ENCODE measurements around the gene NEUROG2.
A peak's percentile ranks its signal among the peaks of the same experiment; 100 is the strongest.
"Not testable (repeated sequence)": the region's sequence is repeated elsewhere in the genome, so short reads cannot be mapped to it uniquely, and the experiment has no call there.

The NEUROG2 gene

GRCh38 chr4:112532267-112532666 is 16.3 kb upstream of the NEUROG2 start:
- Mint-ChIP-seq H3K27me3 (peaks cover 30% of the 10 kb centered on the region), H3K4me1 (ENCODE audit: low read depth) (no peaks in the 10 kb centered on the region), H3K9me3 (no peaks in the 10 kb centered on the region), H3K4me3 (no peak overlapping the region), H3K36me3 (ENCODE audit: low read depth) (no peaks in the 10 kb centered on the region), H3K27ac (no peak overlapping the region)
- intact Hi-C loops (cut with micrococcal nuclease) = no loop called here

DNA sequence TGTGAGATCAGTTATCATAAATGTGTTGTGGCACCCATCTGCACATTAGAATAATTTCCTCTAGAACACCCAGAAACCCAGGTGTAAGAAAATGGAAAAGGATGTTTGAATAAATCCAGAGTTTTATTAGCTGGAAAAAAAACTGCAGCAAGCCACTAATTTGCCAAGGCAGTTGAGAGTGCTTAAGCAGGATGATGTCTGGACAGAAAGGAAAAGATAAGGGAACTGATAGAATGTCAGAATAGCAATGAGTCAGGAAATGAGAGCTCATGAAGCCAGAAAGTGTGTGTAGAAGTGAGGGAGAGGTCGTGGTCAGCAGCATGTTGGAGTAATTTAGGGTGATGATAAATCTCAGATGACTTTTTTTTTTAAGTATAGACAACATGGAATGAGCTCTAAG is 15.2 kb upstream of the NEUROG2 start:
- no peaks in the 10 kb centered on the region for H3K4me1 Mint-ChIP-seq (ENCODE audit: low read depth)
- no peak overlapping the region for H3K4me3 Mint-ChIP-seq
- no peaks in the 10 kb centered on the region for H3K9me3 Mint-ChIP-seq
- H3K27me3 Mint-ChIP-seq = peaks cover 38% of the 10 kb centered on the region
- intact Hi-C loops (cut with micrococcal nuclease) = no loop called here
- no peaks in the 10 kb centered on the region for H3K36me3 Mint-ChIP-seq (ENCODE audit: low read depth)
- H3K27ac Mint-ChIP-seq = no peak overlapping the region

DNA sequence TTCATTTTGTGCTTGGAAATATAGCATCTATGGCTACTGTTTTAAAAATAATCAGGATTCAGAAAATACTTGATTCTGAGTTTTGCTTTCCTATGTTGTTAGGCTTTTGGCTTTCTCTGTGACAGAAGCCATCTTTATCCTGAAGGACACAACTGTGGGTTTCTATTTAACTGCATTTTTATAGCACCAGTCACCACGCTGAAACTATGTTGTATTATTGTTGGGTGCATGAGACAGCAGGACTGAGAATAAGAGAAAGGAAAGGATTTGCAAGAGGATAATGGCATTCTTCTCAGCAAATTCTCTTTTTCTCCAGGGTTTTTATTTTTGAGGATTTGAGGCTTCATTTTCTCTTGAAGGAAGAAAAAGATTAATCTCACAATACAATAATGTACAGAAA is 10.1 kb upstream of the NEUROG2 start:
- no peaks in the 10 kb centered on the region for H3K9me3 Mint-ChIP-seq
- intact Hi-C loops (cut with micrococcal nuclease) = loop anchor here (10.0 kb wide), 1 partner anchor 421 kb away; no protein-coding TSS in a partner anchor
- H3K27ac Mint-ChIP-seq = no peak overlapping the region
- peaks cover 75% of the 10 kb centered on the region for H3K27me3 Mint-ChIP-seq
- H3K4me1 Mint-ChIP-seq (ENCODE audit: low read depth) = peaks cover 24% of the 10 kb centered on the region
- H3K36me3 Mint-ChIP-seq (ENCODE audit: low read depth) = no peaks in the 10 kb centered on the region
- no peak overlapping the region for H3K4me3 Mint-ChIP-seq

DNA sequence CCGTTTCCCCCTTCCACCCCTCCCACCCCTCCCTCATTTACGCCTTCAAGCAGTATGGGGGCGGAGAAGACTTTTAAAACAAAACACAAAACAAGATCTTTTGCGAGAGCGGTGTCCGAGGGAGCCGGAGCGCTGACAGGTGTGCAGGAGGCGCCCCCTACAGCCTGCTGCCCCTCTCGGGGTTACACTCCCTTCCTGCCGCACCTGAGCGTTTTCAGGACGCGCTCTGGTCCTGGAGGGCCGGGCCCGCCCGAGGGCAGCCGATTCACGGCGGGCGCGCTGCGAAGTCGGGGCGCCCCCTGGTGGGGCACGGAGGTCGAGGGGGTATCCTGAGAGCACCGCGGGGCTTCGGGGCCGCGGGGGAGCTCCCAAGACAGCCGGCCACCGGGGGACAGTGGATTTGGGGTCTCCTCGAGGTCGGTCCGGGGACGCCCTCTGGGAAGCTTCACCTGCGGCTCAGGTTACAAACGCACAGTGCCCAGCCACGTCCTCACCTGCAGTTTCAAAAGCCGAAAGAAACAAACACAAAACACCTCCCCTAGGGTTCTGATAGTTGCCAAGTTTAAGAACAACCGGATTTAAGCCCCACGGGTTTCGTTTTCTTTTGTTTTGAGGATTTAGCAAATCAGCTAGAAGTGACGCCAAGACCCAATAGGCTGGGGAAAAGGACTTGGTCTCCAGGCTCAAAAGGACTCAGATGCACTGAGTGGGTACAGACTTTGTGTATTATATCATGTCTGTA is 8.0 kb upstream of the NEUROG2 start:
- Mint-ChIP-seq H3K4me1 (ENCODE audit: low read depth) (peaks cover 37% of the 10 kb centered on the region), H3K27me3 (peaks cover 81% of the 10 kb centered on the region), H3K27ac (peak overlapping the region; percentile 12)

DNA sequence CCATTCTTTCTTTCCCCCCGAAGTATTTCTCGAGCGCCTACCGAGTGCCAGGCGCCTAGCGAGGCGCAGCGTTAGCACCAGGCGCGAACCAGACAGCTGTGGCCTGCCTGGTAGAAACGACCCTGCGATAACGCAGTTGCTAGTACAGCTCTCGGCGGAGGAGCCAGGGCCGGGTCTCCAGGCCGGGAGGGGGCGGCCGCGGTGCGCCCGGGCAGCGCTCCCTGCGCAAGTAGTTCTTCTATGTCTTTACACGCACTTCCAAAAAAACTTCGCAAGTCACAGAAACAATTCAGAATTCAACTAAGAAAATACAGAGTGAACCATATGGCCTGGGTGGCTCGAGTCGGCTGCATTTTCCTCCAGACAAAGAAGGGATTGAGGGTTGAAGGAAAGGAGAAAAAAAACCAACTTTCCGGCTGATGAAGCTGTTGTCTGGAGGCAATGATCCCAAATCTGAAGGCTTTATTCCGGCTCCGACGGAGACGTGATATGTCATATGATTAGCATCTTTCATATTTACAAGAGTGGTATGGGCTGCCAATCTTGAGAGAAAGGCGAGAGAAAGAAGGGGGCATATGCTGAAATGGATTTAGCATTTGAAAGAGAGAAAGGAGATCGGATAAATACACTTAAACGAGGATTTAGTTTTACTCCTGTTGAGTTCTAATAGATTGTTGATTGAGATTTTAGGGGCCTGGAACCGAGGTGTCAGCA is 7.2 kb upstream of the NEUROG2 start:
- no peaks in the 10 kb centered on the region for H3K9me3 Mint-ChIP-seq
- peaks cover 38% of the 10 kb centered on the region for H3K4me1 Mint-ChIP-seq (ENCODE audit: low read depth)
- H3K36me3 Mint-ChIP-seq (ENCODE audit: low read depth) = no peaks in the 10 kb centered on the region
- H3K27ac Mint-ChIP-seq = peak overlapping the region; percentile 12
- H3K4me3 Mint-ChIP-seq = peak overlapping the region; percentile 80
- intact Hi-C loops (cut with micrococcal nuclease) = loop anchor here (10.0 kb wide), 1 partner anchor 418 kb away; no protein-coding TSS in a partner anchor
- peaks cover 88% of the 10 kb centered on the region for H3K27me3 Mint-ChIP-seq

More for the DNA sequence above, 8.0 kb upstream of the NEUROG2 start:
- H3K36me3 Mint-ChIP-seq (ENCODE audit: low read depth) = no peaks in the 10 kb centered on the region
- no peaks in the 10 kb centered on the region for H3K9me3 Mint-ChIP-seq
- intact Hi-C loops (cut with micrococcal nuclease) = loop anchor here (1.0 to 10.0 kb wide), 2 partner anchors 196 to 419 kb away; no protein-coding TSS in a partner anchor
- H3K4me3 Mint-ChIP-seq = peak overlapping the region; percentile 80

DNA sequence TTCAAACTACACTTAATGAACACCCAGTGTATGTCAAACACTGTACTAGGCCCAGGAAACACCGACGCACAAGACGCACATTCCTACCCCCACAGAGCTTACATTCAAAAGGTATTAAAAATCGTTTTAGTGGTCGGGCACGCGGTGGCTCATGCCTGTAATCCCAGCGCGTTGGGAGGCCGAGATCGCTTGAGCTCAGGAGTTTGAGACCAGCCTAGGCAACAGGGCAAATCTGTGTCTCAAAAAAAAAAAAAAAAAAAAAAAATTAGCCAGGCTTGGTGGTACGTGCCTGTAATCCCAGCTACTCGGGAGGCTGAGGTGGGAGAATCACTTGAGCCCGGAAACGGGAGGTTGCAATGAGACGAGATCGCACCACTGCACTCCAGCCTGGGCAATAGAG is 6.5 kb upstream of the NEUROG2 start:
- H3K27ac Mint-ChIP-seq; H3K36me3 Mint-ChIP-seq (ENCODE audit: low read depth); H3K9me3 Mint-ChIP-seq: not testable (repeated sequence)
- intact Hi-C loops (cut with micrococcal nuclease) = loop anchor here (10.0 kb wide), 1 partner anchor 418 kb away; no protein-coding TSS in a partner anchor
- peak overlapping the region; percentile 80 for H3K4me3 Mint-ChIP-seq
- peaks cover 91% of the 10 kb centered on the region for H3K27me3 Mint-ChIP-seq
- H3K4me1 Mint-ChIP-seq (ENCODE audit: low read depth) = peaks cover 45% of the 10 kb centered on the region

- Mint-ChIP-seq H3K27ac (no peak overlapping the region), H3K9me3 (no peaks in the 10 kb centered on the region), H3K4me1 (ENCODE audit: low read depth) (peaks cover 56% of the 10 kb centered on the region), H3K4me3 (no peak overlapping the region), H3K36me3 (ENCODE audit: low read depth) (no peaks in the 10 kb centered on the region), H3K27me3 (peaks cover 93% of the 10 kb centered on the region)
- intact Hi-C loops (cut with micrococcal nuclease) = loop anchor here (10.0 kb wide), 1 partner anchor 417 kb away; no protein-coding TSS in a partner anchor
These were observed 5.4 kb upstream of the NEUROG2 start for GRCh38 chr4:112521123-112522023.

DNA sequence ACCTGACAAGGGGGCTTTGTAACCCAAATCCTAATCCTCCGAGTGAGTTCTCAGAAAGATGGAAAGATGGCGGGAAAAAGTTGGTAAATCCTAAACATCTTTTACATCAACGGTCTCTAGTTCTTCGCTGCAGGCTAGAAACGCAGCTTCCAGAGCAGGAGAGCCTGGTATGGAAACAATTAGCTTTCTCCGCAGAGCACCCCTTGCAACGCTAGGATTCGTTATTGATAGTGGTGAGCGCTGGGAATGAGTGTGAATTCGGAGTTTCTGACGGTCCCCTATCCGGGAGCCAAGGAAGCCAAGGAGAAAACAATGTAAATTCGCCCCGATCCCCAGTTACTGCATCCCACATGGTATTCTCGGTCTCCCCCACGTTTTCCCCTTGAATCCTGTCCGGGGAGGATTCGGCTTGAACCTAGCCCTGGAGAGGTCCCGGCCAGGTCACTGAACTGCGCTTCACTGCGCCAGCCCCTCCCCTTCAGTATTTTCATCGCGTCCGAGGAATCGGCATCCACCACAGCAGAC is 4.7 kb upstream of the NEUROG2 start:
- H3K36me3 Mint-ChIP-seq (ENCODE audit: low read depth) = no peaks in the 10 kb centered on the region
- peaks cover 63% of the 10 kb centered on the region for H3K4me1 Mint-ChIP-seq (ENCODE audit: low read depth)
- intact Hi-C loops (cut with micrococcal nuclease) = loop anchor here (10.0 kb wide), 1 partner anchor 416 kb away; no protein-coding TSS in a partner anchor
- no peak overlapping the region for H3K27ac Mint-ChIP-seq
- H3K27me3 Mint-ChIP-seq = peaks cover 94% of the 10 kb centered on the region
- no peaks in the 10 kb centered on the region for H3K9me3 Mint-ChIP-seq
- no peak overlapping the region for H3K4me3 Mint-ChIP-seq

DNA sequence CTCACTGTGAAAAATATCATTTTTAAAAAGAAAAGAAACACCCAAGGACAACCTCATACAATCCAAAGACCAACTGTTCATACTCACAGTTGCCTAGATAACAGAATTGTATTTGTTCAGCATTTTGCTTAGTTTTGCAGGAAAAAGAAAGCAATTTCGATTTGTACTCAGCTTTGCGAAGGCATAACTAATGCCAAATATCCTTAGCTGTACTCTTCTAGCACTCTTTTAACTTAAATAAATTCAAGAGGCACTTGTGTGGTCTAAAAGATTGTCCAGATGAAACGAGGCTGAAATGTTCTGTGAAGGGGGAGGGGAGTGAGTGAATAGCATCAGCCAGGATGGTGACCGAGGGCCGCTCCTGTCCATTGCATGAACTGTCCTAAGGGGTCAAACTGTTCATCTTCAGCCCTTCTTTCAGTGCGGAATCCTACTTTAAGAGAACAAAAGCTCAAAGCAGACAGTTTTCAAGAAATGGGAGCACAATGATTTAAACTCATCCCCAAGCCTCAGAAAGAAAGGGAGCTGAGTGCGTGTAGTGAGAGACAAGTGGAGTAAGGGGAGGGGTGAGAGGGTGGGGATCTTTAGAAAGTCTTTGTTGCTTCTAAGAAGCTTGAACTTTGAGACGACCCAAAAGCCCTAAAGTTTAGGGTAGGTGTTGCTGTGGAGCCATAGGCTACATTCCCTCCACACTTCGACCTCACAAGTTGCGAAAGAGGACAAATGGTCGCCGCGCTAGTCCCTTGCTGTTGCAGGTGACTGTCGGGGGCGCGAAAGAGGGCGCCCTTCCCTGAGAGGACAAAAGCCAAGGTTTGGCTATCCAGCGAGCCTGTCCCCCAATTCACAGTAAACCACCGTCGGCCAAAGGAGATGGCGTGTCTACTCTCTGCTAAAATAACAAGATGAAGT is 4.0 kb upstream of the NEUROG2 start:
- intact Hi-C loops (cut with micrococcal nuclease) = loop anchor here (10.0 kb wide), 1 partner anchor 415 kb away; no protein-coding TSS in a partner anchor
- Mint-ChIP-seq H3K27me3 (peaks cover 96% of the 10 kb centered on the region), H3K36me3 (ENCODE audit: low read depth) (peaks cover 6% of the 10 kb centered on the region), H3K27ac (no peak overlapping the region), H3K9me3 (no peaks in the 10 kb centered on the region), H3K4me3 (no peak overlapping the region), H3K4me1 (ENCODE audit: low read depth) (peaks cover 69% of the 10 kb centered on the region)

- Mint-ChIP-seq H3K27me3 (peaks cover 99% of the 10 kb centered on the region), H3K4me1 (ENCODE audit: low read depth) (peaks cover 79% of the 10 kb centered on the region), H3K4me3 (no peak overlapping the region), H3K9me3 (no peaks in the 10 kb centered on the region), H3K36me3 (ENCODE audit: low read depth) (peaks cover 6% of the 10 kb centered on the region), H3K27ac (no peak overlapping the region)
- intact Hi-C loops (cut with micrococcal nuclease) = no loop called here
These were observed 2.7 kb upstream of the NEUROG2 start for GRCh38 chr4:112518675-112519074.

- H3K27ac Mint-ChIP-seq = no peak overlapping the region
- intact Hi-C loops (cut with micrococcal nuclease) = no loop called here
- no peak overlapping the region for H3K4me3 Mint-ChIP-seq
- peaks cover 6% of the 10 kb centered on the region for H3K36me3 Mint-ChIP-seq (ENCODE audit: low read depth)
- no peaks in the 10 kb centered on the region for H3K9me3 Mint-ChIP-seq
- peaks cover 73% of the 10 kb centered on the region for H3K4me1 Mint-ChIP-seq (ENCODE audit: low read depth)
- peaks cover 97% of the 10 kb centered on the region for H3K27me3 Mint-ChIP-seq
These were observed 1.9 kb upstream of the NEUROG2 start for GRCh38 chr4:112517911-112518310.

DNA sequence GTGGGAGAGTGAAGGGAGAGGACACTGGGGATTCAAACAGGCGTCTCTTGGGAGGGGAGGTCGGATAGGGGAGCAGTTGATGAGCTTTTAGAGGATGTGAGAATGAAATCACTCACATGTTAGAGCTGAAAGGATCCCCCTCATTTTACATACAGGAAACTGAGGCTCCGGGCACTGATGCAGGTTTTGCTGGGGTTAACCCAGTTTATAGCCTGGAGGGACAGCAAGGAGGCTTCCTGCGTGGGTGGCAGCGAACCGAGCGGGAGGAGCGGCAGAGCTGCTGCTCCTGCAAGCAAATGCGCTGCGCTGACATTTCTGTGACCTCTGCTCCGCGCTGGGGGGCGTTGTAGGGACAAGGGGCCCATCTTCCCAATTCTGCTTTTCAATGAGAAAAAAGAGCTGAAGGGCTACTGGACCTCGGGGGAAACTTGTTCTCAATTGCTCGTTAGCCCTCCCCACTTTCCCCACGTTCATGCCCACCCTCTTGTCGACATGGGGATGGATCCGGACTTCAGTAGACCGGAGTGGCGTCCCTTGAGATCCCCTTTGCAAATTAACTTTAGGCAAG is 1.2 kb upstream of the NEUROG2 start:
- peak overlapping the region; percentile 52 for H3K4me3 Mint-ChIP-seq
- peaks cover 97% of the 10 kb centered on the region for H3K27me3 Mint-ChIP-seq
- H3K27ac Mint-ChIP-seq = no peak overlapping the region
- H3K36me3 Mint-ChIP-seq (ENCODE audit: low read depth) = peaks cover 6% of the 10 kb centered on the region
- H3K9me3 Mint-ChIP-seq = no peaks in the 10 kb centered on the region
- H3K4me1 Mint-ChIP-seq (ENCODE audit: low read depth) = peaks cover 65% of the 10 kb centered on the region
- intact Hi-C loops (cut with micrococcal nuclease) = no loop called here

Data from dendritic cell treated with granulocyte-macrophage colony-stimulating factor and Interleukin-4, amounts not matched to agents 40 ng/mL and 50 ng/mL, for 4 days (primary cell).